Mesenchymal stem cell (in vitro differentiated cells and primary cell): Measurements from ENCODE around the gene MYOM1.

ENCODE experiments used
- DNase-seq: peaks from one replicate; pipeline ENCODE4 v3.0.0-alpha.2; 2013
- H2AFZ ChIP-seq: one replicate; pipeline ENCODE4 v1.6.1; 2013; ENCODE audit warnings: low read depth, mild to moderate bottlenecking, control low read depth, inconsistent platforms, low read length, moderate library complexity
- H2AK5ac ChIP-seq: 2 replicates; pipeline ENCODE4 v1.6.1; 2013; ENCODE audit warnings: low read length, moderate library complexity, mild to moderate bottlenecking, inconsistent platforms; ENCODE audit not compliant: severe bottlenecking
- H2BK120ac ChIP-seq: one replicate; pipeline ENCODE4 v1.6.1; 2013; ENCODE audit warnings: low read depth, mild to moderate bottlenecking, inconsistent platforms, low read length, moderate library complexity
- H2BK12ac ChIP-seq, 2 experiments: one replicate each; pipeline ENCODE4 v1.6.1; 2013; ENCODE audit warnings: inconsistent platforms in 2 of 2, low read length in 2 of 2, mild to moderate bottlenecking in 2 of 2, moderate library complexity in 2 of 2, control low read depth in 1 of 2
- H2BK15ac ChIP-seq: one replicate; pipeline ENCODE4 v1.6.1; 2013; ENCODE audit warnings: mild to moderate bottlenecking, low read depth, inconsistent platforms; ENCODE audit not compliant: poor library complexity, severe bottlenecking
- H2BK5ac ChIP-seq: 2 replicates; pipeline ENCODE4 v1.6.1; 2013; ENCODE audit warnings: low read depth, mild to moderate bottlenecking, low read length, control low read depth, inconsistent platforms; ENCODE audit not compliant: poor library complexity, severe bottlenecking
- H3K14ac ChIP-seq, 2 experiments: one replicate each; pipeline ENCODE4 v1.6.1; 2013; ENCODE audit warnings: inconsistent platforms in 2 of 2, low read length in 2 of 2, control low read depth in 1 of 2, mild to moderate bottlenecking in 1 of 2, moderate library complexity in 1 of 2
- H3K18ac ChIP-seq, 2 experiments: one replicate each; pipeline ENCODE4 v1.6.1; 2013; ENCODE audit warnings: inconsistent platforms in 2 of 2, low read length in 2 of 2, control low read depth in 1 of 2, low read depth in 1 of 2, mild to moderate bottlenecking in 1 of 2
- H3K23ac ChIP-seq, 2 experiments: one replicate each; pipeline ENCODE4 v1.6.1; 2013; ENCODE audit warnings: inconsistent platforms in 2 of 2, low read length in 2 of 2, mild to moderate bottlenecking in 2 of 2, moderate library complexity in 2 of 2, control low read depth in 1 of 2
- H3K27ac ChIP-seq: 2 replicates; pipeline ENCODE4 v1.5.1; 2013; ENCODE audit warnings: mild to moderate bottlenecking, moderate library complexity, low read length, control low read depth, inconsistent platforms; ENCODE audit not compliant: poor library complexity, severe bottlenecking
- H3K27me3 ChIP-seq, 2 experiments: 2 replicates each; pipeline versions ENCODE4 v1.6.1 to v1.7.0; 2013; ENCODE audit warnings: low read length in 2 of 2, mild to moderate bottlenecking in 2 of 2, moderate library complexity in 2 of 2, control low read depth in 1 of 2, inconsistent platforms in 1 of 2; ENCODE audit not compliant: control insufficient read depth in 1 of 2, insufficient read depth in 1 of 2
- H3K36me3 ChIP-seq, 2 experiments: 2 replicates each; pipeline versions ENCODE4 v1.6.1 to v1.7.0; 2013; ENCODE audit warnings: low read length in 2 of 2, control low read depth in 1 of 2, inconsistent platforms in 1 of 2, low read depth in 1 of 2, mild to moderate bottlenecking in 1 of 2; ENCODE audit not compliant: insufficient read depth in 2 of 2, control insufficient read depth in 1 of 2
- H3K4ac ChIP-seq, 2 experiments: one replicate each; pipeline ENCODE4 v1.6.1; 2013; ENCODE audit warnings: inconsistent platforms in 2 of 2, low read length in 2 of 2, mild to moderate bottlenecking in 2 of 2, moderate library complexity in 2 of 2, control low read depth in 1 of 2, low read depth in 1 of 2
- H3K4me1 ChIP-seq: 2 replicates; pipeline ENCODE4 v1.6.1; 2013; ENCODE audit warnings: low read depth, low read length, control low read depth; ENCODE audit not compliant: control insufficient read depth, insufficient read depth
- H3K4me2 ChIP-seq: 2 replicates; pipeline ENCODE4 v1.6.1; 2013; ENCODE audit warnings: low read length, mild to moderate bottlenecking, inconsistent platforms; ENCODE audit not compliant: poor library complexity, severe bottlenecking
- H3K4me3 ChIP-seq, 2 experiments: 2 replicates each; pipeline versions ENCODE4 v1.5.1 to v1.7.0; 2013; ENCODE audit warnings: low read length in 2 of 2, mild to moderate bottlenecking in 2 of 2, control low read depth in 1 of 2, low read depth in 1 of 2; ENCODE audit not compliant: insufficient read depth in 1 of 2
- H3K79me1 ChIP-seq: replicated peaks from 2 replicates; pipeline ENCODE4 v1.6.1; 2013; ENCODE audit warnings: mild to moderate bottlenecking, control low read depth, low read length, inconsistent platforms; ENCODE audit not compliant: poor library complexity, severe bottlenecking
- H3K9ac ChIP-seq: 2 replicates; pipeline ENCODE4 v1.7.0; 2013; ENCODE audit warnings: mild to moderate bottlenecking, low read length, moderate library complexity
- H3K9me3 ChIP-seq: 2 replicates; pipeline ENCODE4 v1.7.0; 2013; ENCODE audit warnings: mild to moderate bottlenecking, low read length; ENCODE audit not compliant: control insufficient read depth
- H4K8ac ChIP-seq: one replicate; pipeline ENCODE4 v1.6.1; 2013; ENCODE audit warnings: inconsistent platforms, mild to moderate bottlenecking, low read length, moderate library complexity
- H4K91ac ChIP-seq: one replicate; pipeline ENCODE4 v1.6.1; 2013; ENCODE audit warnings: mild to moderate bottlenecking, low read length, inconsistent platforms
- WGBS: methylation state at CpG from one replicate; pipeline ENCODE4 v1.1.7; 2013; ENCODE audit warnings: mixed read lengths; 5-methylcytosine and 5-hydroxymethylcytosine counted together

The MYOM1 gene

GRCh38 chr18:3157606-3158005 lies 62.2 kb downstream of the MYOM1 start:
- H3K14ac ChIP-seq, result no peak overlapping the region
- H2AK5ac ChIP-seq, result no peak overlapping the region
- H3K23ac ChIP-seq, result no peak overlapping the region
- H2BK15ac ChIP-seq, result no peak overlapping the region
- H3K4me1 ChIP-seq, result peaks cover 2% of the 10 kb centered on the region
- H3K4ac ChIP-seq, result no peak overlapping the region
- H3K79me1 ChIP-seq, result no peaks in the 10 kb centered on the region
- no CpG with 5 or more reads among the region's 2 CpGs for WGBS
- H3K18ac ChIP-seq, result no peak overlapping the region
- no peak overlapping the region for H2AFZ ChIP-seq
- no peak overlapping the region for H4K8ac ChIP-seq
- no peak overlapping the region for H3K4me3 ChIP-seq
- H3K9ac ChIP-seq, result no peak overlapping the region
- H3K27me3 ChIP-seq, result peaks cover 0 to 5% of the 10 kb centered on the region in 2 experiments
- no peaks in the 10 kb centered on the region for H3K9me3 ChIP-seq
- DNase-seq, result no peak
- H3K4me2 ChIP-seq, result no peak overlapping the region
- no peaks in the 10 kb centered on the region for H3K36me3 ChIP-seq
- no peak overlapping the region for H3K27ac ChIP-seq
- no peak overlapping the region for H4K91ac ChIP-seq
- H2BK5ac ChIP-seq, result no peak overlapping the region
- H2BK12ac ChIP-seq, result no peak overlapping the region
- H2BK120ac ChIP-seq, result no peak overlapping the region

GRCh38 chr18:3157086-3157485 lies 62.7 kb downstream of the MYOM1 start:
- Histone ChIP-seq H3K36me3 (no peaks in the 10 kb centered on the region), H2AFZ (no peak overlapping the region), H3K18ac (peak overlapping the region in 1 of 2 experiments; percentile 1), H3K4me3 (no peak overlapping the region), H3K27ac (no peak overlapping the region), H3K23ac (no peak overlapping the region), H2BK15ac (no peak overlapping the region), H3K14ac (no peak overlapping the region), H3K79me1 (no peaks in the 10 kb centered on the region), H3K9me3 (no peaks in the 10 kb centered on the region), H4K91ac (peak overlapping the region; percentile 18), H3K4ac (no peak overlapping the region), H3K9ac (no peak overlapping the region), H2BK5ac (no peak overlapping the region), H2BK120ac (no peak overlapping the region), H2BK12ac (peak overlapping the region in 1 of 2 experiments; percentile 42), H4K8ac (peak overlapping the region; percentile 42), H3K27me3 (peaks cover 0 to 8% of the 10 kb centered on the region in 2 experiments), H3K4me2 (no peak overlapping the region), H2AK5ac (no peak overlapping the region), H3K4me1 (peaks cover 2% of the 10 kb centered on the region)
- WGBS, result 88% methylated on average over 4 of the region's 5 CpGs
- no peak for DNase-seq

GRCh38 chr18:3156325-3156640 lies 63.5 kb downstream of the MYOM1 start:
- Histone ChIP-seq H4K8ac (no peak overlapping the region), H3K27ac (no peak overlapping the region), H3K36me3 (no peaks in the 10 kb centered on the region), H3K4me2 (no peak overlapping the region), H3K4ac (no peak overlapping the region), H3K18ac (no peak overlapping the region), H4K91ac (no peak overlapping the region), H3K4me1 (peaks cover 2% of the 10 kb centered on the region), H2BK5ac (no peak overlapping the region), H3K27me3 (peaks cover 0 to 12% of the 10 kb centered on the region in 2 experiments), H3K23ac (no peak overlapping the region), H3K9me3 (no peaks in the 10 kb centered on the region), H2BK12ac (no peak overlapping the region), H3K79me1 (no peaks in the 10 kb centered on the region), H2BK15ac (no peak overlapping the region), H3K14ac (no peak overlapping the region), H2AK5ac (no peak overlapping the region), H3K4me3 (peak overlapping the region in 1 of 2 experiments; percentile 56), H3K9ac (peak overlapping the region; percentile 73), H2BK120ac (no peak overlapping the region), H2AFZ (no peak overlapping the region)
- 96% methylated on average over 1 of the region's 1 CpG for WGBS
- no peak for DNase-seq

GRCh38 chr18:3154214-3154613 lies 65.6 kb downstream of the MYOM1 start:
- no peak overlapping the region for H4K8ac ChIP-seq
- no CpG with 5 or more reads among the region's 2 CpGs for WGBS

More at GRCh38 chr18:3154214-3154613, 65.6 kb downstream of the MYOM1 start:
- Histone ChIP-seq H3K9me3 (no peaks in the 10 kb centered on the region), H3K36me3 (no peaks in the 10 kb centered on the region), H2AFZ (no peak overlapping the region), H3K4me1 (peaks cover 2% of the 10 kb centered on the region), H4K91ac (no peak overlapping the region), H3K18ac (no peak overlapping the region), H2BK12ac (no peak overlapping the region), H3K23ac (no peak overlapping the region), H3K27me3 (peaks cover 0 to 12% of the 10 kb centered on the region in 2 experiments), H3K79me1 (no peaks in the 10 kb centered on the region), H3K4ac (no peak overlapping the region), H3K4me3 (no peak overlapping the region), H3K9ac (no peak overlapping the region), H3K4me2 (no peak overlapping the region), H2BK120ac (no peak overlapping the region), H3K14ac (no peak overlapping the region), H2AK5ac (no peak overlapping the region), H2BK15ac (no peak overlapping the region), H2BK5ac (no peak overlapping the region), H3K27ac (no peak overlapping the region)
- no peak for DNase-seq
